Measurements from ENCODE around the gene C8B.

- TF ChIP-seq POLR2A (IDR thresholded peaks at IDR 0.05) (no peak), CTCF (IDR thresholded peaks at IDR 0.05) (no peak)
Observed at GRCh38 chr1:56977910-56978309, 12.1 kb upstream of the C8B start.

Measured in testis (tissue), 2 donors.